GM23338 (cell line): ENCODE data around the gene NCAN. TPM values are rescaled to one million over a fixed set of nuclear protein-coding genes. Genes with fewer than 3 reads are reported as not detected.

Source experiments
- ATAC-seq: fragments of 200-7000 bp; cut with Tn5 transposase; 3 replicates; pipeline ENCODE4 v1.9.1; 2020
- DNase-seq: peaks from one replicate; pipeline ENCODE4 v3.0.0-alpha.2; 2015; ENCODE audit warnings: low spot score
- H2AFZ ChIP-seq: fragments of 200-600 bp; sonication (generic); 2 replicates; pipeline ENCODE4 v1.8.0; 2016; ENCODE audit warnings: antibody characterized with exemption, mild to moderate bottlenecking, moderate library complexity
- H3F3A ChIP-seq: fragments of 200-600 bp; sonication (generic); replicated peaks from 2 replicates; pipeline ENCODE4 v1.8.0; 2017; ENCODE audit warnings: antibody characterized with exemption, mixed run types, low read depth
- H3K27ac ChIP-seq: fragments of 200-600 bp; sonication (generic); 2 replicates; pipeline ENCODE4 v1.6.1; 2016; ENCODE audit warnings: low read depth
- H3K27me3 ChIP-seq: fragments of 200-600 bp; sonication (generic); 2 replicates; pipeline ENCODE4 v1.8.0; 2016; ENCODE audit warnings: mild to moderate bottlenecking, mixed run types, moderate library complexity; ENCODE audit not compliant: insufficient read depth
- H3K36me3 ChIP-seq: fragments of 200-600 bp; sonication (generic); 2 replicates; pipeline ENCODE4 v1.8.0; 2016; ENCODE audit warnings: mild to moderate bottlenecking; ENCODE audit not compliant: insufficient read depth
- H3K4me1 ChIP-seq: fragments of 200-600 bp; sonication (generic); 2 replicates; pipeline ENCODE4 v1.8.0; 2016; ENCODE audit warnings: mild to moderate bottlenecking, moderate library complexity; ENCODE audit not compliant: insufficient read depth
- H3K4me2 ChIP-seq: fragments of 200-600 bp; sonication (generic); 2 replicates; pipeline ENCODE4 v1.7.1; 2017; ENCODE audit warnings: mixed run types
- H3K4me3 ChIP-seq: fragments of 200-600 bp; sonication (generic); 2 replicates; pipeline ENCODE4 v1.6.1; 2016; ENCODE audit warnings: mixed run types
- H3K79me2 ChIP-seq: fragments of 200-600 bp; sonication (generic); replicated peaks from 2 replicates; pipeline ENCODE4 v1.8.0; 2017; ENCODE audit warnings: mild to moderate bottlenecking; ENCODE audit not compliant: insufficient read depth
- H3K9me2 ChIP-seq: fragments of 200-600 bp; sonication (generic); 2 replicates; pipeline ENCODE4 v1.8.0; 2017; ENCODE audit not compliant: insufficient read depth
- H4K20me1 ChIP-seq: fragments of 200-600 bp; sonication (generic); replicated peaks from 2 replicates; pipeline ENCODE4 v1.8.0; 2017; ENCODE audit warnings: mild to moderate bottlenecking; ENCODE audit not compliant: insufficient read depth
- H3K27ac Mint-ChIP-seq: 2 replicates; pipeline ENCODE4 v1.8.0; 2020; ENCODE audit warnings: inconsistent platforms, mild to moderate bottlenecking, moderate library complexity, mixed read lengths
- H3K27me3 Mint-ChIP-seq: 3 replicates; pipeline ENCODE4 v1.8.0; 2022; ENCODE audit warnings: low read depth, mild to moderate bottlenecking, moderate library complexity, mixed read lengths, inconsistent platforms; ENCODE audit not compliant: insufficient read depth, poor library complexity
- H3K36me3 Mint-ChIP-seq: 3 replicates; pipeline ENCODE4 v1.8.0; 2021; ENCODE audit warnings: low read depth, mild to moderate bottlenecking, inconsistent platforms, moderate library complexity, mixed read lengths
- H3K4me1 Mint-ChIP-seq: 3 replicates; pipeline ENCODE4 v1.8.0; 2020; ENCODE audit warnings: mild to moderate bottlenecking, inconsistent platforms, mixed read lengths
- H3K4me3 Mint-ChIP-seq: 3 replicates; pipeline ENCODE4 v1.8.0; 2021; ENCODE audit warnings: moderate library complexity, mild to moderate bottlenecking, inconsistent platforms, mixed read lengths
- H3K9me3 Mint-ChIP-seq: 3 replicates; pipeline ENCODE4 v1.8.0; 2020; ENCODE audit warnings: moderate library complexity, mild to moderate bottlenecking, inconsistent platforms, mixed read lengths
- CREB1 ChIP-seq: fragments of 250-450 bp; sonication (Bioruptor Pico); IDR thresholded peaks from 2 replicates; pipeline ENCODE4 v1.5.0; 2020; ENCODE audit warnings: low read depth, mild to moderate bottlenecking, moderate library complexity
- CTCF ChIP-seq, 2 experiments: fragments of 200-600 bp in 1 of 2; sonication (generic) in 1 of 2; conservative IDR thresholded peaks; 2 replicates each; pipeline versions ENCODE4 v1.5.1 to v1.6.1; 2016 to 2017; ENCODE audit warnings: antibody characterized with exemption in 2 of 2, low read depth in 2 of 2, mild to moderate bottlenecking in 2 of 2, moderate library complexity in 1 of 2
- ETS1 ChIP-seq: IDR thresholded peaks from 2 replicates; pipeline ENCODE4 v1.6.1; 2016; ENCODE audit warnings: antibody characterized with exemption
- EZH2phosphoT487 ChIP-seq: fragments of 200-600 bp; sonication (generic); IDR thresholded peaks from one replicate; pipeline ENCODE4 v1.8.1; 2018; ENCODE audit warnings: antibody characterized with exemption; ENCODE audit not compliant: unreplicated experiment
- JUNB ChIP-seq: IDR thresholded peaks from one replicate; pipeline ENCODE4 v1.6.1; 2016; ENCODE audit warnings: antibody characterized with exemption; ENCODE audit not compliant: unreplicated experiment
- NANOG ChIP-seq: IDR thresholded peaks from 2 replicates; pipeline ENCODE4 v1.6.1; 2016; ENCODE audit warnings: antibody characterized with exemption, borderline replicate concordance
- POLR2AphosphoS5 ChIP-seq: IDR thresholded peaks from 2 replicates; pipeline ENCODE4 v1.6.1; 2016; ENCODE audit warnings: antibody characterized with exemption, low read depth
- REST ChIP-seq: IDR thresholded peaks from one replicate; pipeline ENCODE4 v1.6.1; 2018; ENCODE audit warnings: antibody characterized with exemption; ENCODE audit not compliant: unreplicated experiment
- STAT1 ChIP-seq: IDR thresholded peaks from one replicate; pipeline ENCODE4 v1.6.1; 2016; ENCODE audit warnings: antibody characterized with exemption; ENCODE audit not compliant: unreplicated experiment
- ZNF331 ChIP-seq: fragments of 250-450 bp; sonication (Bioruptor Pico); IDR thresholded peaks from 2 replicates; pipeline ENCODE4 v1.5.0; 2020; ENCODE audit warnings: low read depth, mild to moderate bottlenecking, moderate library complexity
- ZNF462 ChIP-seq: fragments of 250-450 bp; sonication (Bioruptor Pico); IDR thresholded peaks from 2 replicates; pipeline ENCODE4 v1.5.0; 2020; ENCODE audit warnings: mild to moderate bottlenecking, moderate library complexity
- polyA plus RNA-seq: library from polyadenylated mRNA; unstranded; fragments of >200 nt; fragmentation: Nextera tagmentation; extraction: Ambion mirVana; gene quantifications from 2 replicates; pipeline ENCODE4 v1.2.1, GENCODE V29; 2016
- total RNA-seq: library from RNA; depleted of rRNA; stranded (reverse); fragments of >200 nt; shearing (Covaris generic); gene quantifications from 2 replicates; pipeline ENCODE4 v1.2.3, GENCODE V29; 2014

Gene NCAN
- total and polyA plus RNA-seq, 2 experiments from 2014 or later: 1.8 to 9.4 TPM

GRCh38 chr19:19271828-19272599, 60.3 kb downstream of the NCAN start:
- Histone ChIP-seq H2AFZ (peak overlapping the region; percentile 86; the same call in 1 of the 2 replicates), H3K36me3 (peaks cover 6% of the 10 kb centered on the region; the same call in 1 of the 2 replicates), H3K27me3 (no peaks in the 10 kb centered on the region), H3K4me1 (peaks cover 8% of the 10 kb centered on the region; the same call in 1 of the 2 replicates), H3K27ac (no peak overlapping the region), H3K4me3 (peak overlapping the region; percentile 60), H3K79me2 (no peaks in the 10 kb centered on the region), H3F3A (peaks cover 8% of the 10 kb centered on the region; the same call in 1 of the 2 replicates), H4K20me1 (no peaks in the 10 kb centered on the region), H3K9me2 (no peaks in the 10 kb centered on the region), H3K4me2 (peak overlapping the region; percentile 80)
- Mint-ChIP-seq H3K27ac (no peak overlapping the region), H3K4me1 (peaks cover 9% of the 10 kb centered on the region), H3K9me3 (no peaks in the 10 kb centered on the region), H3K27me3 (peaks cover 25% of the 10 kb centered on the region), H3K36me3 (peaks cover 8% of the 10 kb centered on the region), H3K4me3 (peak overlapping the region; percentile 75)
- no peak for TF ChIP-seq EZH2phosphoT487
- TF ChIP-seq NANOG: no peak
- no peak for TF ChIP-seq ETS1
- TF ChIP-seq ZNF462 (CRISPR knock-in tag): no peak
- no peak for TF ChIP-seq CTCF (conservative IDR thresholded peaks at IDR 0.05; ENCODE audit: low read depth in 2 of 2)
- no peak for TF ChIP-seq STAT1
- TF ChIP-seq REST: no peak
- TF ChIP-seq ZNF331 (CRISPR knock-in tag): no peak
- TF ChIP-seq JUNB: no peak
- no peak for TF ChIP-seq POLR2AphosphoS5
- TF ChIP-seq CREB1: no peak
- DNase-seq (no peak), ATAC-seq (no peak)
